Panc1 (cell line): ENCODE data around the gene CASP2. TPM values are rescaled to one million over a fixed set of nuclear protein-coding genes. Genes with fewer than 3 reads are reported as not detected.

Experiments
- ATAC-seq: fragments of 200-7000 bp; cut with Tn5 transposase; 2 replicates; pipeline ENCODE4 v1.9.1; 2020; ENCODE audit warnings: mild to moderate bottlenecking, moderate library complexity
- BruUV-seq: library from RNA; stranded (reverse); fragments of 400-500 nt; replicated peaks from 2 replicates; lab custom pipeline; 2021; lab: Mats Ljungman, UMichigan
- CTCF ChIA-PET: fragments of 300-600 bp; sonication (Branson Sonifier 250); formaldehyde crosslinking; loops from one replicate; lab custom pipeline; 2022; ENCODE audit warnings: antibody characterized with exemption; lab: Charles Lee
- POLR2A ChIA-PET: fragments of 300-600 bp; sonication (Branson Sonifier 250); formaldehyde crosslinking; loops from one replicate; lab custom pipeline; 2022; ENCODE audit warnings: antibody characterized with exemption; lab: Charles Lee
- DNase-seq: peaks from one replicate; pipeline ENCODE4 v3.0.0-alpha.2; 2010; ENCODE audit warnings: low read depth, low spot score
- H3K27ac ChIP-seq: 2 replicates; pipeline ENCODE4 v1.5.1; 2011; ENCODE audit warnings: mild to moderate bottlenecking, low read length, inconsistent platforms
- H3K27me3 ChIP-seq: fragments of 200-500 bp; sonication (Bioruptor generic); 2 replicates; pipeline ENCODE4 v1.6.0; 2014; ENCODE audit warnings: low read length, inconsistent platforms; ENCODE audit not compliant: control insufficient read depth, insufficient read depth
- H3K36me3 ChIP-seq: fragments of 200-500 bp; sonication (Bioruptor generic); 2 replicates; pipeline ENCODE4 v1.5.1; 2014; ENCODE audit warnings: inconsistent platforms, mild to moderate bottlenecking, low read length, moderate library complexity; ENCODE audit not compliant: control insufficient read depth, insufficient read depth
- H3K4me1 ChIP-seq: 2 replicates; pipeline ENCODE4 v1.5.1; 2011; ENCODE audit warnings: inconsistent platforms, mild to moderate bottlenecking, low read length, moderate library complexity; ENCODE audit not compliant: control insufficient read depth, insufficient read depth
- H3K4me3 ChIP-seq, 2 experiments: 2 replicates each; pipeline ENCODE4 v1.5.1; 2011 to 2012; ENCODE audit warnings: low read depth in 2 of 2, low read length in 2 of 2, mild to moderate bottlenecking in 2 of 2, inconsistent platforms in 1 of 2, moderate library complexity in 1 of 2
- H3K9me3 ChIP-seq: fragments of 200-500 bp; sonication (Bioruptor generic); 2 replicates; pipeline ENCODE4 v1.5.1; 2014; ENCODE audit warnings: low read depth, mild to moderate bottlenecking, inconsistent platforms, low read length, moderate library complexity; ENCODE audit not compliant: control insufficient read depth, insufficient read depth
- POLR2AphosphoS5 ChIP-seq: IDR thresholded peaks from 2 replicates; pipeline ENCODE4 v1.6.1; 2012; ENCODE audit warnings: mild to moderate bottlenecking, low read depth, low read length, moderate library complexity
- SIN3A ChIP-seq: IDR thresholded peaks from 2 replicates; pipeline ENCODE4 v1.6.1; 2012; ENCODE audit warnings: low read depth, mild to moderate bottlenecking, low read length, moderate library complexity, borderline replicate concordance; ENCODE audit not compliant: insufficient read depth
- TCF7L2 ChIP-seq: IDR thresholded peaks from 2 replicates; pipeline ENCODE4 v1.6.1; 2011; ENCODE audit warnings: mild to moderate bottlenecking, low read depth, low read length, inconsistent platforms
- in situ Hi-C: cut with HindIII; loops from 2 replicates; pipeline ENCODE4 v1.10.0; 2016; ENCODE audit warnings: low sequenced_read_pairs, low pct_unique_long_range_greater_than_20kb
- intact Hi-C: fragments of 100-400 bp; cut with micrococcal nuclease; formaldehyde crosslinking; loops from one replicate; pipeline ENCODE4 v1.10.0; 2022; ENCODE audit not compliant: unreplicated experiment
- total RNA-seq: library from RNA; stranded (reverse); gene quantifications from one replicate; pipeline ENCODE4 v1.2.1, GENCODE V29; 2021; ENCODE audit not compliant: unreplicated experiment
- TF ChIP-seq, protein P1 (sequence below): fragments of 450-650 bp; IDR thresholded peaks from 2 replicates; pipeline ENCODE4 v1.5.1; 2017; ENCODE audit warnings: mild to moderate bottlenecking
- TF ChIP-seq, protein P2 (sequence below), 2 experiments: IDR thresholded peaks; 2 replicates each; pipeline ENCODE4 v1.6.1; 2011 to 2012; ENCODE audit warnings: low read depth in 2 of 2, control low read depth in 1 of 2, low read length in 1 of 2, mild to moderate bottlenecking in 1 of 2, moderate library complexity in 1 of 2; ENCODE audit not compliant: insufficient read depth in 1 of 2

The CASP2 gene
- total RNA-seq, 1 experiment from 2014 or later = 47.4 TPM

DNA sequence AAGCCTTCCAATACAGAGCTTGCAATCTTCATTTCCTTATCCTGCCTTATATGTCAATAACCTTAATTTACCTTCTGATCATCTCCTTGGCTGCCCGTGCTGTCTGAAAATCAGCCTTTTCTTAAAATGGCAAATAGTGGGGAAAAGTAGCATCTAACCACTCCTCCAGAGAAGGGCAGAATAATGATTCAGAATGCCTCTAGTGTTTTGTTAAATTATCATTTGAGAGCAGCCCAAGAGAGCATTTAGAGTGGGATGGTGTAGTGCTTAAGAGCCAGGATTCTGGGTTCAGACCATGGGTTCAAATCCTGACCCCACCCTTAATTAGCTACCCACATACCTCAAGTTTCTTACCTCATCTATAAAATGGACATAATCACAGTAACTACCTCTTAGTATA lies 8.0 kb upstream of the CASP2 start:
- TF ChIP-seq TCF7L2 (no peak), POLR2AphosphoS5 (no peak), SIN3A (no peak)
- TF ChIP-seq, protein P1, sequence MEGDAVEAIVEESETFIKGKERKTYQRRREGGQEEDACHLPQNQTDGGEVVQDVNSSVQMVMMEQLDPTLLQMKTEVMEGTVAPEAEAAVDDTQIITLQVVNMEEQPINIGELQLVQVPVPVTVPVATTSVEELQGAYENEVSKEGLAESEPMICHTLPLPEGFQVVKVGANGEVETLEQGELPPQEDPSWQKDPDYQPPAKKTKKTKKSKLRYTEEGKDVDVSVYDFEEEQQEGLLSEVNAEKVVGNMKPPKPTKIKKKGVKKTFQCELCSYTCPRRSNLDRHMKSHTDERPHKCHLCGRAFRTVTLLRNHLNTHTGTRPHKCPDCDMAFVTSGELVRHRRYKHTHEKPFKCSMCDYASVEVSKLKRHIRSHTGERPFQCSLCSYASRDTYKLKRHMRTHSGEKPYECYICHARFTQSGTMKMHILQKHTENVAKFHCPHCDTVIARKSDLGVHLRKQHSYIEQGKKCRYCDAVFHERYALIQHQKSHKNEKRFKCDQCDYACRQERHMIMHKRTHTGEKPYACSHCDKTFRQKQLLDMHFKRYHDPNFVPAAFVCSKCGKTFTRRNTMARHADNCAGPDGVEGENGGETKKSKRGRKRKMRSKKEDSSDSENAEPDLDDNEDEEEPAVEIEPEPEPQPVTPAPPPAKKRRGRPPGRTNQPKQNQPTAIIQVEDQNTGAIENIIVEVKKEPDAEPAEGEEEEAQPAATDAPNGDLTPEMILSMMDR = no peak
- TF ChIP-seq, protein P2, sequence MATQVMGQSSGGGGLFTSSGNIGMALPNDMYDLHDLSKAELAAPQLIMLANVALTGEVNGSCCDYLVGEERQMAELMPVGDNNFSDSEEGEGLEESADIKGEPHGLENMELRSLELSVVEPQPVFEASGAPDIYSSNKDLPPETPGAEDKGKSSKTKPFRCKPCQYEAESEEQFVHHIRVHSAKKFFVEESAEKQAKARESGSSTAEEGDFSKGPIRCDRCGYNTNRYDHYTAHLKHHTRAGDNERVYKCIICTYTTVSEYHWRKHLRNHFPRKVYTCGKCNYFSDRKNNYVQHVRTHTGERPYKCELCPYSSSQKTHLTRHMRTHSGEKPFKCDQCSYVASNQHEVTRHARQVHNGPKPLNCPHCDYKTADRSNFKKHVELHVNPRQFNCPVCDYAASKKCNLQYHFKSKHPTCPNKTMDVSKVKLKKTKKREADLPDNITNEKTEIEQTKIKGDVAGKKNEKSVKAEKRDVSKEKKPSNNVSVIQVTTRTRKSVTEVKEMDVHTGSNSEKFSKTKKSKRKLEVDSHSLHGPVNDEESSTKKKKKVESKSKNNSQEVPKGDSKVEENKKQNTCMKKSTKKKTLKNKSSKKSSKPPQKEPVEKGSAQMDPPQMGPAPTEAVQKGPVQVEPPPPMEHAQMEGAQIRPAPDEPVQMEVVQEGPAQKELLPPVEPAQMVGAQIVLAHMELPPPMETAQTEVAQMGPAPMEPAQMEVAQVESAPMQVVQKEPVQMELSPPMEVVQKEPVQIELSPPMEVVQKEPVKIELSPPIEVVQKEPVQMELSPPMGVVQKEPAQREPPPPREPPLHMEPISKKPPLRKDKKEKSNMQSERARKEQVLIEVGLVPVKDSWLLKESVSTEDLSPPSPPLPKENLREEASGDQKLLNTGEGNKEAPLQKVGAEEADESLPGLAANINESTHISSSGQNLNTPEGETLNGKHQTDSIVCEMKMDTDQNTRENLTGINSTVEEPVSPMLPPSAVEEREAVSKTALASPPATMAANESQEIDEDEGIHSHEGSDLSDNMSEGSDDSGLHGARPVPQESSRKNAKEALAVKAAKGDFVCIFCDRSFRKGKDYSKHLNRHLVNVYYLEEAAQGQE (IDR thresholded peaks at IDR 0.05; ENCODE audit: insufficient read depth in 1 of 2, low read depth in 2 of 2, low read length in 1 of 2) = no peak
- Histone ChIP-seq H3K4me1 (peaks cover 14% of the 10 kb centered on the region), H3K4me3 (no peak overlapping the region), H3K27ac (no peak overlapping the region), H3K9me3 (no peaks in the 10 kb centered on the region), H3K36me3 (no peaks in the 10 kb centered on the region), H3K27me3 (no peaks in the 10 kb centered on the region)
- ChIA-PET POLR2A (no interaction called here), CTCF (no interaction called here)
- no peak for ATAC-seq
- no TSS peak for BruUV-seq
- DNase-seq = no peak
- intact Hi-C loops (no loop called here), in situ Hi-C loops (no loop called here)

DNA sequence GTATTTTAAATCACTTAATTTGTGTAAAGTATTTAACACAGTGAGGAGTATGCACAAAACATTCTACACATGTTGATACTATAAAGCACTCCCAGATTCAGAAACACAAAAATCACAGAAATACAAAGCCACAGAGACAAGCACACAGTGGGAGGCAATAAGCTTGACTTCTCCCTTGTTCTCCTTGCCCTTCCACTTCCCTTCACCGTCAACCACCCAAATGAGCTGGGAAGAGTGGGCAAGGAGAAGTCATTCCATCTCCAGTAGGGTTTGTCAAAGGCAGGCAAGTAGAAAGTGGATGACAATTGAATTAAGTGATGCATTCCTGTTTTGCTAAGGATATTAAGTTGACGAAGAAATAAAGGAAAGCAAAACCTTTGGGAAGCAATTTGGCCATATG lies 7.6 kb upstream of the CASP2 start:
- ATAC-seq = no peak
- H3K27ac ChIP-seq = no peak overlapping the region
- in situ Hi-C loops = no loop called here
- no peak for DNase-seq
- CTCF ChIA-PET = no interaction called here
- intact Hi-C loops = no loop called here
- POLR2A ChIA-PET = no interaction called here
- peaks cover 18% of the 10 kb centered on the region for H3K4me1 ChIP-seq
- no peak for TF ChIP-seq POLR2AphosphoS5
- TF ChIP-seq, protein P2 (IDR thresholded peaks at IDR 0.05; ENCODE audit: insufficient read depth in 1 of 2, low read depth in 2 of 2, low read length in 1 of 2) = no peak
- TF ChIP-seq, protein P1 = no peak
- TF ChIP-seq TCF7L2 = no peak
- TF ChIP-seq SIN3A = no peak
- BruUV-seq = no TSS peak
- no peaks in the 10 kb centered on the region for H3K36me3 ChIP-seq
- H3K27me3 ChIP-seq = no peaks in the 10 kb centered on the region
- no peaks in the 10 kb centered on the region for H3K9me3 ChIP-seq
- no peak overlapping the region for H3K4me3 ChIP-seq
